HL-60 (cell line): Measurements from ENCODE around the gene PGAM2.

Source experiments
- DNase-seq, 2 experiments: peaks; one replicate each; pipeline ENCODE4 v3.0.0-alpha.2; 2010 to 2020; ENCODE audit warnings: low read depth in 1 of 2, low spot score in 1 of 2
- H3K27ac ChIP-seq: fragments of 250-450 bp; sonication (Bioruptor Pico); replicated peaks from 2 replicates; pipeline ENCODE4 v1.5.1; 2020; ENCODE audit warnings: mild to moderate bottlenecking, moderate library complexity
- H3K27me3 ChIP-seq: fragments of 250-450 bp; sonication (Bioruptor Pico); 2 replicates; pipeline ENCODE4 v1.5.1; 2021; ENCODE audit warnings: mild to moderate bottlenecking, moderate library complexity; ENCODE audit not compliant: insufficient read depth, poor library complexity, severe bottlenecking
- H3K4me3 ChIP-seq: replicated peaks from 2 replicates; pipeline ENCODE4 v1.5.1; 2011; ENCODE audit warnings: mild to moderate bottlenecking, control low read depth, low read length; ENCODE audit not compliant: insufficient read depth
- CTCF ChIP-seq: IDR thresholded peaks from one replicate; pipeline ENCODE4 v1.5.1; 2011; ENCODE audit warnings: low read length, control low read depth, inconsistent platforms; ENCODE audit not compliant: insufficient read depth
- GABPA ChIP-seq: IDR thresholded peaks from 2 replicates; pipeline ENCODE4 v1.6.1; 2012; ENCODE audit warnings: low read depth
- POLR2AphosphoS5 ChIP-seq: IDR thresholded peaks from 2 replicates; pipeline ENCODE4 v1.6.1; 2012; ENCODE audit warnings: low read depth
- REST ChIP-seq: IDR thresholded peaks from 2 replicates; pipeline ENCODE4 v1.6.1; 2012; ENCODE audit warnings: low read depth; ENCODE audit not compliant: insufficient replicate concordance
- SPI1 ChIP-seq: IDR thresholded peaks from 2 replicates; pipeline ENCODE4 v1.6.1; 2012; ENCODE audit warnings: low read depth, mild to moderate bottlenecking, borderline replicate concordance

Gene PGAM2

GRCh38 chr7:44074349-44074695 lies 9.0 kb upstream of the PGAM2 start:
- Histone ChIP-seq H3K27me3 (no peaks in the 10 kb centered on the region), H3K27ac (peak overlapping the region; percentile 70), H3K4me3 (no peak overlapping the region)
- no peak for DNase-seq
- TF ChIP-seq REST (no peak), CTCF (no peak), GABPA (no peak), SPI1 (no peak), POLR2AphosphoS5 (no peak)

GRCh38 chr7:44073664-44074348 lies 8.4 kb upstream of the PGAM2 start:
- no peak overlapping the region for H3K4me3 ChIP-seq
- TF ChIP-seq GABPA = no peak
- TF ChIP-seq POLR2AphosphoS5 = peak; percentile 68
- TF ChIP-seq SPI1 = peak; percentile 82
- no peak for TF ChIP-seq CTCF
- no peak for TF ChIP-seq REST
- no peaks in the 10 kb centered on the region for H3K27me3 ChIP-seq
- H3K27ac ChIP-seq = peak overlapping the region; percentile 70
- DNase-seq = peak; percentile 73 to 89

GRCh38 chr7:44072364-44073231 lies 7.2 kb upstream of the PGAM2 start:
- Histone ChIP-seq H3K4me3 (no peak overlapping the region), H3K27me3 (no peaks in the 10 kb centered on the region), H3K27ac (no peak overlapping the region)
- TF ChIP-seq CTCF = peak; percentile 22
- no peak for TF ChIP-seq GABPA
- TF ChIP-seq REST = no peak
- TF ChIP-seq POLR2AphosphoS5 = peak; percentile 14; the same call in 1 of the 2 replicates
- no peak for TF ChIP-seq SPI1
- peak in 1 of 2 experiments; percentile 41 for DNase-seq
